Measurements from ENCODE around the gene TRIM66.

DNA sequence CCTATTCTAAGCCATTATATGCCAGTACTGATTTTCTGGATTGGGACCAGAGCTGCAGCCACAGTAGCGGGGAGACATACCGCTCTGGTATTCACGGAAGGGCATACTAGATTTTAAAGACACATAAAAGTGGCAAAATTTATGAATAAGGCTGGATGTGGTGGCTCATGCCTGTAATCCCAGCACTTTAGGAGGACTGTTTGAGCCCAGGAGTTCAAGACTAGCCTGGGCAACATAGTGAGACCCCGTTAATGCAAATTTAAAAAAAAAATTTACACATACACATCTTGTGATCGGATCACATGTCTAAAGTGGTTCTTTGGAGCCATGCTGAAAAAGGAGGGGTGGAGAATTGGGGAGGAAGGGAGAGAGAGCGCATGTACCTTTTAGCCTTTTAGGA, 9.1 kb upstream of the TRIM66 start:
- TF ChIP-seq, protein P1, sequence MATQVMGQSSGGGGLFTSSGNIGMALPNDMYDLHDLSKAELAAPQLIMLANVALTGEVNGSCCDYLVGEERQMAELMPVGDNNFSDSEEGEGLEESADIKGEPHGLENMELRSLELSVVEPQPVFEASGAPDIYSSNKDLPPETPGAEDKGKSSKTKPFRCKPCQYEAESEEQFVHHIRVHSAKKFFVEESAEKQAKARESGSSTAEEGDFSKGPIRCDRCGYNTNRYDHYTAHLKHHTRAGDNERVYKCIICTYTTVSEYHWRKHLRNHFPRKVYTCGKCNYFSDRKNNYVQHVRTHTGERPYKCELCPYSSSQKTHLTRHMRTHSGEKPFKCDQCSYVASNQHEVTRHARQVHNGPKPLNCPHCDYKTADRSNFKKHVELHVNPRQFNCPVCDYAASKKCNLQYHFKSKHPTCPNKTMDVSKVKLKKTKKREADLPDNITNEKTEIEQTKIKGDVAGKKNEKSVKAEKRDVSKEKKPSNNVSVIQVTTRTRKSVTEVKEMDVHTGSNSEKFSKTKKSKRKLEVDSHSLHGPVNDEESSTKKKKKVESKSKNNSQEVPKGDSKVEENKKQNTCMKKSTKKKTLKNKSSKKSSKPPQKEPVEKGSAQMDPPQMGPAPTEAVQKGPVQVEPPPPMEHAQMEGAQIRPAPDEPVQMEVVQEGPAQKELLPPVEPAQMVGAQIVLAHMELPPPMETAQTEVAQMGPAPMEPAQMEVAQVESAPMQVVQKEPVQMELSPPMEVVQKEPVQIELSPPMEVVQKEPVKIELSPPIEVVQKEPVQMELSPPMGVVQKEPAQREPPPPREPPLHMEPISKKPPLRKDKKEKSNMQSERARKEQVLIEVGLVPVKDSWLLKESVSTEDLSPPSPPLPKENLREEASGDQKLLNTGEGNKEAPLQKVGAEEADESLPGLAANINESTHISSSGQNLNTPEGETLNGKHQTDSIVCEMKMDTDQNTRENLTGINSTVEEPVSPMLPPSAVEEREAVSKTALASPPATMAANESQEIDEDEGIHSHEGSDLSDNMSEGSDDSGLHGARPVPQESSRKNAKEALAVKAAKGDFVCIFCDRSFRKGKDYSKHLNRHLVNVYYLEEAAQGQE (IDR thresholded peaks at IDR 0.05; ENCODE audit: insufficient read depth in 1 of 2, low read depth in 2 of 2, low read length in 2 of 2), result no peak
- TF ChIP-seq TAF1 (IDR thresholded peaks at IDR 0.05; ENCODE audit: borderline replicate concordance, insufficient read depth, low read length) (no peak), POLR2AphosphoS5 (IDR thresholded peaks at IDR 0.05; ENCODE audit: low read depth, low read length) (no peak)
